ENCODE results near the gene NFE2L1. TPM values are rescaled to one million over a fixed set of nuclear protein-coding genes. Genes with fewer than 3 reads are reported as not detected.

NFE2L1 gene
- total and polyA plus RNA-seq, 9 of the 15 experiments (the other 6 are each of a cell fraction or from before 2014, with no cell fraction given) = 2.0 to 68.6 (median 39.7) TPM

GRCh38 chr17:48054238-48055185 lies 6.4 kb downstream of the NFE2L1 start (continued):
- TF ChIP-seq ZNF311 (CRISPR knock-in tag; IDR thresholded peaks at IDR 0.05) (0 out of 2 replicates have a peak, but pooled peaks have one; percentile 22), ZNF395 (CRISPR knock-in tag; IDR thresholded peaks at IDR 0.05) (no peak), ZNF444 (CRISPR knock-in tag; IDR thresholded peaks at IDR 0.05) (no peak), LARP7 (IDR thresholded peaks at IDR 0.05) (no peak), NEUROD1 (IDR thresholded peaks at IDR 0.05; ENCODE audit: borderline replicate concordance, low read depth, low read length, partially characterized antibody) (peak; percentile 72), MAZ (CRISPR knock-in tag; conservative IDR thresholded peaks at IDR 0.05 in 1 of 2, IDR thresholded peaks at IDR 0.05 in 1 of 2) (no peak), HDAC2 (IDR thresholded peaks at IDR 0.05) (peak; percentile 47; the same call in 1 of the 2 replicates), EGR1 (conservative IDR thresholded peaks at IDR 0.05) (no peak), KDM1A (IDR thresholded peaks at IDR 0.05) (0 out of 4 replicates have a peak, but pooled peaks of 1 of the 2 experiments have one; percentile 20), NBN (IDR thresholded peaks at IDR 0.05; ENCODE audit: low read depth) (no peak), SREBF1 (IDR thresholded peaks at IDR 0.05; ENCODE audit: borderline replicate concordance, low read depth, low read length) (no peak), KAT2B (IDR thresholded peaks at IDR 0.05; ENCODE audit: low read depth, low read length) (no peak)
- TF ChIP-seq, protein P1, sequence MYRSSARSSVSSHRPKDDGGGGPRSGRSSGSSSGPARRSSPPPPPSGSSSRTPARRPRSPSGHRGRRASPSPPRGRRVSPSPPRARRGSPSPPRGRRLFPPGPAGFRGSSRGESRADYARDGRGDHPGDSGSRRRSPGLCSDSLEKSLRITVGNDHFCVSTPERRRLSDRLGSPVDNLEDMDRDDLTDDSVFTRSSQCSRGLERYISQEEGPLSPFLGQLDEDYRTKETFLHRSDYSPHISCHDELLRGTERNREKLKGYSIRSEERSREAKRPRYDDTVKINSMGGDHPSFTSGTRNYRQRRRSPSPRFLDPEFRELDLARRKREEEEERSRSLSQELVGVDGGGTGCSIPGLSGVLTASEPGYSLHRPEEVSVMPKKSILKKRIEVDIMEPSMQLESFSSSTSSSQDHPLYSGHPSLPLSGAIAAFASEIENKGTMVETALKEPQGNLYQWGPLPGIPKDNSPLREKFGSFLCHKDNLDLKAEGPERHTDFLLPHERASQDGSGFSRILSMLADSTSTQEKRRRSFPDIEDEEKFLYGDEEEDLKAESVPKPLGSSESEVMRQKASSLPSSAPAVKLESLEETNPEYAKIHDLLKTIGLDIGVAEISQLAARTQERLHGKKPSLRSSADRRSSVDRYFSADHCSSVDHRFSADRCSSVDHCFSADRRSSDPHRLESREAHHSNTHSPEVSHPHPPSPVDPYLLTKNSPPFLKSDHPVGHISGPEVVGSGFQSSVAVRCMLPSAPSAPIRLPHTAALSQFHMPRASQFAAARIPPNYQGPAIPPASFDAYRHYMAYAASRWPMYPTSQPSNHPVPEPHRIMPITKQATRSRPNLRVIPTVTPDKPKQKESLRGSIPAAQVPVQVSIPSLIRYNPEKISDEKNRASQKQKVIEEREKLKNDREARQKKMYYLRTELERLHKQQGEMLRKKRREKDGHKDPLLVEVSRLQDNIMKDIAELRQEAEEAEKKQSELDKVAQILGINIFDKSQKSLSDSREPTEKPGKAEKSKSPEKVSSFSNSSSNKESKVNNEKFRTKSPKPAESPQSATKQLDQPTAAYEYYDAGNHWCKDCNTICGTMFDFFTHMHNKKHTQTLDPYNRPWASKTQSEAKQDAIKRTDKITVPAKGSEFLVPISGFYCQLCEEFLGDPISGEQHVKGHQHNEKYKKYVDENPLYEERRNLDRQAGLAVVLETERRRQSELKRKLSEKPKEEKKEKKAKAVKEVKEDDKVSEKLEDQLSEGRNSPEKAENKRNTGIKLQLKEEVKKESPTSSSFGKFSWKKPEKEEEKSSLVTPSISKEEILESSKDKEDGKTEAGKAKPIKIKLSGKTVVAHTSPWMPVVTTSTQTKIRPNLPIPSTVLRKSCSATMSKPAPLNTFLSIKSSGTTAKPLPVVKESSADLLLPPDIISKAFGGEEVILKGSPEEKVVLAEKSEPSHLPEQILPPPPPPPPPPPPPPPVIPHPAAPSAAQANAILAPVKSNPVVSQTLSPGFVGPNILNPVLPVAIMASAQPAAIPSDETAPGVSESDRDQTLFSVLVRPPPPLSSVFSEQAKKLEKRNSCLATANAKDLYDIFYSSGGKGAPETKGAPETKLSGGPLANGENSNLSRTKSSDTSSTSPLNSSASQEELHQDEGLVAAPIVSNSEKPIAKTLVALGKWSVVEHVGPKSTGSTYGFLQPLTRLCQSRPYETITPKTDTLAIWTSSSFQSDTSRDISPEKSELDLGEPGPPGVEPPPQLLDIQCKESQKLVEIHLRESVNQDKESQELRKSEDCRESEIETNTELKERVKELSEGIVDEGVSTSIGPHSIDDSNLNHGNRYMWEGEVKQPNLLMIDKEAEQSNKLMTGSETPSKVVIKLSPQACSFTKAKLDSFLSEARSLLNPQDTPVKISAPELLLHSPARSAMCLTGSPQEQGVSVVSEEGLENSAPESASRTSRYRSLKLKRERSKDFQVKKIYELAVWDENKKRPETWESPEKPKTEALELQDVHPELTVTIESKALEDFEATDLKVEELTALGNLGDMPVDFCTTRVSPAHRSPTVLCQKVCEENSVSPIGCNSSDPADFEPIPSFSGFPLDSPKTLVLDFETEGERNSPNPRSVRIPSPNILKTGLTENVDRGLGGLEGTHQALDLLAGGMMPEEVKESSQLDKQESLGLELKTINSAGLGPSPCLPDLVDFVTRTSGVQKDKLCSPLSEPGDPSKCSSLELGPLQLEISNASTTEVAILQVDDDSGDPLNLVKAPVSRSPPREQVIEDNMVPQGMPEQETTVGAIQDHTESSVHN (IDR thresholded peaks at IDR 0.05; ENCODE audit: borderline replicate concordance in 1 of 2, low read depth in 1 of 2) = no peak
- TF ChIP-seq, protein P2, sequence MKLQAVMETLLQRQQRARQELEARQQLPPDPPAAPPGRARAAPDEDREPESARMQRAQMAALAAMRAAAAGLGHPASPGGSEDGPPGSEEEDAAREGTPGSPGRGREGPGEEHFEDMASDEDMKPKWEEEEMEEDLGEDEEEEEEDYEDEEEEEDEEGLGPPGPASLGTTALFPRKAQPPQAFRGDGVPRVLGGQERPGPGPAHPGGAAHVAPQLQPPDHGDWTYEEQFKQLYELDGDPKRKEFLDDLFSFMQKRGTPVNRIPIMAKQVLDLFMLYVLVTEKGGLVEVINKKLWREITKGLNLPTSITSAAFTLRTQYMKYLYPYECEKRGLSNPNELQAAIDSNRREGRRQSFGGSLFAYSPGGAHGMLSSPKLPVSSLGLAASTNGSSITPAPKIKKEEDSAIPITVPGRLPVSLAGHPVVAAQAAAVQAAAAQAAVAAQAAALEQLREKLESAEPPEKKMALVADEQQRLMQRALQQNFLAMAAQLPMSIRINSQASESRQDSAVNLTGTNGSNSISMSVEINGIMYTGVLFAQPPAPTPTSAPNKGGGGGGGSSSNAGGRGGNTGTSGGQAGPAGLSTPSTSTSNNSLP (IDR thresholded peaks at IDR 0.05; ENCODE audit: borderline replicate concordance, low read depth, low read length) = no peak
